Measurements from ENCODE around the gene SLC7A7.
"Not testable (repeated sequence)": the region's sequence is repeated elsewhere in the genome, so short reads cannot be mapped to it uniquely, and the experiment has no call there.

The SLC7A7 gene

DNA sequence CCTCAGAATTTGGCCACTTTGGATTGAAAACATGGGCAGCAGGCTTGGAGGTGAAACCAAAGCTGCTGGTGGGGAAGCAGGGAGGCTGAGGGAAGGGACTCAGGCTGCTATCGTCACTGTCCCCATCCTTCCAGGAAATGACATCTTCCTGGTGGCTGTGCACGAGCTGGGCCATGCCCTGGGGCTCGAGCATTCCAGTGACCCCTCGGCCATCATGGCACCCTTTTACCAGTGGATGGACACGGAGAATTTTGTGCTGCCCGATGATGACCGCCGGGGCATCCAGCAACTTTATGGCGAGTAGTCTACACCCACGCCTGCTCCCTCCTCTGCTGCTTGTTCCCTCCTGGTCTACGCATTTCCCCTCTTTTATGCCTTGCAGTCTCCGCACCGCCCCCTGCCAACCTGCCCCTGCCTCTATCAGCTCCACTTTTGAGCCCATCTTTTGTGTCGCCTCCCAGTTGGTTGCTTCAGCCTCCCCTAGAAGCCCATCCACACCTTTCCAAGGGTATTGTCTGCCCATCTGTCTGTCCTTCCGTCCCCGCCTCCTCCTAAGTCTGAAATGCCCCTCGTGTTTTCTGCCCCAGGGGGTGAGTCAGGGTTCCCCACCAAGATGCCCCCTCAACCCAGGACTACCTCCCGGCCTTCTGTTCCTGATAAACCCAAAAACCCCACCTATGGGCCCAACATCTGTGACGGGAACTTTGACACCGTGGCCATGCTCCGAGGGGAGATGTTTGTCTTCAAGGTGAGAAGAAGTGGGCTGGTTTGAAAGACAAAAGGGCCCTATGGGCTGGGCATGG is 28.1 kb upstream of the SLC7A7 start:
- no peak for DNase-seq

DNA sequence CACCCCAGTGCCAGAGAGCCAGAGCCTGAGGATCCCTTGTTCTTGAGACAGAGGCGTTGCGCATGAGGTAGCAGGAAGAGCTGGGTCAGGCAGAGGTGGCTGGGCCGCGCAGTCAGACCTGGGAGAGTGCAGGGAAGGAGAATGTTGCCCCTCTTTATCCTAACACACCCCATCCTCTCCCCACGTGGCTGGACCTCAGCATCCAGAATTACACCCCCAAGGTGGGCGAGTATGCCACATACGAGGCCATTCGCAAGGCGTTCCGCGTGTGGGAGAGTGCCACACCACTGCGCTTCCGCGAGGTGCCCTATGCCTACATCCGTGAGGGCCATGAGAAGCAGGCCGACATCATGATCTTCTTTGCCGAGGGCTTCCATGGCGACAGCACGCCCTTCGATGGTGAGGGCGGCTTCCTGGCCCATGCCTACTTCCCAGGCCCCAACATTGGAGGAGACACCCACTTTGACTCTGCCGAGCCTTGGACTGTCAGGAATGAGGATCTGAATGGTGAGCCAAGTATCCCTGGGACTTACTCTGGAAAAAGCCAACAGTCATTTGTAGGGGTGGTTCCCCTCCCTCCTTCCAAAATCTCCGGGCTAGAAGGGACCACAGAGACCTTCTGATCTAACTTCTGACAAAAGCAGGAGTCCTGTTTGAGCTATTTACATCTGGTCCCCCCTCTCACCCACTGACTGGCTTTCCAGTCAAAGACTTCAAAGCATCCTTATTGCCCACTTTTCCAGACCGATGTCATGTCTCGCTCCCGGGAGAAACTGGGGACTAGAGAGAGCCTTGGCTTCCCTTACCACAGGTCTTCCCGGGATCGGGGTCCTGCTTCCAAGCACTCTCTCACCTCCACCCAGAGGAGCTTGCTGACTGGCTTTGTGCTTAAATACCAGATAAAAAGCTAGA is 27.2 kb upstream of the SLC7A7 start:
- DNase-seq, result no peak

DNA sequence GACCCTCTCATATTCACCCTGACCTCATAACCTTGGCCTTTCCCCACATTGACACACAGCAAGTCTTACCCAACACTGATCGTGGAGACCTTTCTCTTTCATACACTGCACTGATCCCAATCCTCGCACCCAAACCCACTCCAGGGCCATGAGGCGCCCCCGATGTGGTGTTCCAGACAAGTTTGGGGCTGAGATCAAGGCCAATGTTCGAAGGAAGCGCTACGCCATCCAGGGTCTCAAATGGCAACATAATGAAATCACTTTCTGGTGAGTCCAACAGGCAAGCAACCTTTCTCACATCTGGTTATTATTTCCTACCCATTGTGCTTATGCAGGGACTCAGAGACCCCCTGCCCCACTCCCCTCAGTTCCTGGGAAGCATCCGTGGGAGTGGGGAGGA is 26.5 kb upstream of the SLC7A7 start:
- DNase-seq, result no peak

DNA sequence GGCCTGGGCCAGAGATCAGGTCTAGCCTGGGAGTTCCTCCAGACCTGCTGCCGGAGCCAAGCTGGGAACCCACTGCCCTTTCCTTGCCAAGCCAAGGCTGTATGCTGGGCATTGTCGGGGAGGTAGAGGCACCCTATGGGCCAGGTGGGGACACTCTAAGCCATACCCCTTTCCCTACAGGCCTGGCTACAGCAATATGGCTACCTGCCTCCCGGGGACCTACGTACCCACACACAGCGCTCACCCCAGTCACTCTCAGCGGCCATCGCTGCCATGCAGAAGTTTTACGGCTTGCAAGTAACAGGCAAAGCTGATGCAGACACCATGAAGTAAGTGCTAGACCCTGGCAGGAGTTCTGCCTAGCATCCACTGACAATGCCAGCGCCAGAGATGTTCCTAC is 26.1 kb upstream of the SLC7A7 start:
- DNase-seq, result no peak

DNA sequence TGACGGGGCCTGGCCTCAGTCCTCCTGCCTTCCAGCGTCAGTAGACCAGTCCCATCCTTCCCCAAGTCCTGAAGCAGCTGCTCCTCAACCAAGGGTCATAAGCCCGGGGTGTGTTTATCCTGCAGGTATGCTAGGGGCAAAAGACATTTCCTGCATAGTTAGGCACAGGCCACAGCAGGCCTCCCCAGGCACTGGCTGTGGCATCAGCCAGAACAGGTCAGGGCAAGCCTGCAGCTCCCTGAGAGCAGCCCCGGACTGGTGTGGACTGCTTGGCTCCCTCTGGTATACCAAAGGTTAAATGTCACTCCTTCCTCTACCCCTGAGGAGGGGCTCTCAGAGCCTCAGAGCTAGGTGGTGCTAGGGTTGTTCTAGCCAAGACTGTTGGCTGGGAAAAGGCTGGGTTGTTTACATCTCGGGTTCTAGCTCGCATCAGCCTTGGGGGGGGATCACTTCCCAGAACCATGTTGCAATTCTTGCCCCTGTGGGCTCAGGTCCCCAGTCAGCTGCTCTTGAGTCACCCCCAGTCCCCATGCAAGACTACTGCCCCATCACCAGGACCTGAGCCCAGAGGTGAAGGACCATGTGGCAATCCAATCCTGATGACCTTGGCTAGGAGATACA is 24.0 kb upstream of the SLC7A7 start:
- no peak for DNase-seq

DNA sequence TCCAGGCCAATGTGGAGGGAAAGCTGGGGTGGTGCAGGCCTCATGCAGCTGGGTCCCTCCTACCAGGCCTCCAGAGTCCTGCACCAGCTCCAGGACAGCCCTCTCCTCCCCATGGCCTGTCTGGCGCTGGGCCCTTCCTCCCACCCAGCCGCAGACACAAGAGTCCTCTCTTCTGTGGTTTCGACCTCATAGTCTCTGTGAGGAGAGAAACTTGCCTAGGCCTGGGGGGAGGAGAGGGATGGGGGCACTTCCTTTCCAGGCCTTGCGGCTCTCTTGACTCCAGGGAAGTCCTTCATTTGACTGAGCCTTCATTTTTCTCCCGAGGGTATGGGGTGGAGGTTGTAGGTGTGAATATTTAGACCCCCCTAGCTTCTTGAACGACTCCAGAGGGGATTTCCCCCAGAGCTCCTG is 23.4 kb upstream of the SLC7A7 start:
- DNase-seq, result no peak

DNA sequence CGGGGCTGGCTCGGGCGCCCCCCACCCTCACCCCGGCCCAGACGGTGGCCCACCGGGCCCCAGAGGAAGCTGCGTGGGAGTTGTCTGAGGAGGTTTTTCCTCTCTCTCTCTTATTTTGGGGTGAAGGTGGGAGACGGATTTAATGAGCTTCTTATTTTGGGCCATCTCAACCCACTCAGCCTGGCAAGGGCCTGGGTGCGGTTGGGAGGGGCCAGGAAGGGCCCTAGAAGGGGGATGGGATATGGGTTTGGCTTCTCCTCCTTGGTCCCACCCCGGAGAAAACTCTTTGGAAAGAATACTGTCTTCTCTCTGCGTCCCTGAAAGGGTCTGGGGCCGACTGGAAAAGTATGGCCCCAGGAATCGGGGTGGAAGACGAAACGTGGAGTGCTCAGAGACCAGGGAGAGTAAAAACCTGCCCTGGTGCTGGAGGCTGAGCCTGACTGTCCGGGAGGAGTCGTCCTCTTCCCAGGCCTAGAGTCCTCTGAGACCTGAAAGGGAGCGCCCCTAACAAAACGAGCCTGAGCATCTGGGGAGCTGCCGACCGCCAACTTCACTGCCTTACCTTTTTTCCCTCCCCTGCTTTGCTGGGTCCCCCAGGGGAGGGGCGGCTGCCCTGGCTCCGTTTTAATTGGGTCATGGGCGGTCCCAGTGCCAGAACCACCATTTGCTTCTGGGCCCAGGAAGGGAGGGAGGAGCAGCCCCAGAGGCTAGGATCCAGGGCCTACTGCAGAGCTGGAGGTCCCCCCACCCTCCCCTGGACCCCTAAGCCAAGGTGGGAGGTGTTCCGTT is 22.7 kb upstream of the SLC7A7 start:
- no peak for DNase-seq

DNA sequence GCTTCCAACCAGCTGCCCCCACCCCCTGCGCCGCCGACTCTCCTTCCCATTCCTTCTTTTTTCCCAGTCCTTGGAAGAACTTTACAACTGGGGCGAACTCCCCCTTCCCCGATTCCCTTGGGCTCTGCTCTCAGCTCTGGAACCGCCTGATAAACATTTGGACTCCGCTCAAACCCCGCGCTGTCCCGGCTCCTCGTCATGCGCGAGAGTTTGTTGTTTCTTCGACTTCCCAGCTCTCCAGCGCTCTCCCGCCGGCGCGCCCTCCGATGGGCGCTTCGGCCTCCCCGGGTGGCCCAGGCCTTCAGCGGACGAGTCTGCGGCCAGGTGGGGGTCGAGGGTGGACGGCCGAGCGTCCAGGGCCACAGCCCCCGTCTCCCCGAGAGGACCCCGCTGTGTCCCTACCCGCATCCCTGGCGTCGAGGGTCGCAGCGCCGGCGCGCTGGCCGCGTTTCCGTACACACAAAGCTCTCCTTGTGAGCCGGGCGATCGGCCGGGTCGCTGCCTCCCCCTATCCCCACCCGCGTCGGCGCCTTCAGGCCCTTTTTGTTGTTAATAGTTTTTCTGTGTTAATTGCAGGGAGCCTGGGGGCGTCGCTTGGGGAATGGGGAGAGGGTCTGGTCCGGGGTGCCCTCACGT is 22.0 kb upstream of the SLC7A7 start:
- peak; percentile 52 for DNase-seq

DNA sequence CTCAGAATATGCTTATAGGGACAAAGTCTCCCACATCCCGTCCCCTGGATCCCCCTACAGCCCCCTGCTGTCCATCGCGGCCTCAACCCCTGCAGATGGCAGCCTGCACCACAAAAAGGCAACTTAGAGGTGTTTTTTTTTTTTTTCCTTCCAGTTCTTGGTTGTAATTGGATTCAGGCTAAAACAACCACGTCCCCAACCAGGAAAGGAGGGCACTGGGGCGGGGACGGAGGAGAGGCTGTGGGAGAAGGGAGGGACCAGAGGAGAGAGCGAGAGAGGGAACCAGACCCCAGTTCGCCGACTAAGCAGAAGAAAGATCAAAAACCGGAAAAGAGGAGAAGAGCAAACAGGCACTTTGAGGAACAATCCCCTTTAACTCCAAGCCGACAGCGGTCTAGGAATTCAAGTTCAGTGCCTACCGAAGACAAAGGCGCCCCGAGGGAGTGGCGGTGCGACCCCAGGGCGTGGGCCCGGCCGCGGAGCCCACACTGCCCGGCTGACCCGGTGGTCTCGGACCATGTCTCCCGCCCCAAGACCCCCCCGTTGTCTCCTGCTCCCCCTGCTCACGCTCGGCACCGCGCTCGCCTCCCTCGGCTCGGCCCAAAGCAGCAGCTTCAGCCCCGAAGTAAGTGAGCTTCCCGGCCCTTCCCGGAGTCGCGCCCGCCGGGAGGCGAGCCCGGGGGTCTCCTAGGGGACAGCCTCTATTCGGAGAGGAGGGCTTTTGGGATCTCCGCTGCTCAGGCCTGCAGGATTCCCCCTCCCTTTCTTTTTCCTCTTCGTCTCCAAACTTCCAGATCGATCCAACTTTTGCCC is 21.3 kb upstream of the SLC7A7 start, which contains the start of gene MMP14:
TSS of gene MMP14 (plus strand) at position 285 of the 813 bp plus-strand sequence. CDS start at position 518, 233 bp downstream.
- peak; percentile 26 for DNase-seq

DNA sequence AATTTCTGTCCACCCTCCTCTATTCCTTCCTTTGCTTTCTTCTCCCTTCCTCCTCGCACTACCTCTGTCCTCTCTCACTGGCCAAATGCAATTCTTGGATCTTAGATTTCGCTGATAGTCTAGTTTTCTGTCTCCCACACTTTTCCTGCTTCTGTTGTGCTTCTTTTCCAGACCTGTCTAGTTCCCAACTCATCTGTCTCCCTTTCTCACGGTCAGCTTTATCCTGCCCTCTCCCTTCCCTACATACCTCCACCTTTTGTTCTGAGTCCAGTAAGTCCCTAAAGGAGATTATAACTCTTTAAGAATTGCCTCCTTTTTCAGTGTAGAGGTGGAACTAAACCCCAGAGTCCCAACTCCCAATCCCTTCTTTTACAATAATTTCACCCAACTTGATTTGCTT is 20.3 kb upstream of the SLC7A7 start:
- DNase-seq, result no peak

DNA sequence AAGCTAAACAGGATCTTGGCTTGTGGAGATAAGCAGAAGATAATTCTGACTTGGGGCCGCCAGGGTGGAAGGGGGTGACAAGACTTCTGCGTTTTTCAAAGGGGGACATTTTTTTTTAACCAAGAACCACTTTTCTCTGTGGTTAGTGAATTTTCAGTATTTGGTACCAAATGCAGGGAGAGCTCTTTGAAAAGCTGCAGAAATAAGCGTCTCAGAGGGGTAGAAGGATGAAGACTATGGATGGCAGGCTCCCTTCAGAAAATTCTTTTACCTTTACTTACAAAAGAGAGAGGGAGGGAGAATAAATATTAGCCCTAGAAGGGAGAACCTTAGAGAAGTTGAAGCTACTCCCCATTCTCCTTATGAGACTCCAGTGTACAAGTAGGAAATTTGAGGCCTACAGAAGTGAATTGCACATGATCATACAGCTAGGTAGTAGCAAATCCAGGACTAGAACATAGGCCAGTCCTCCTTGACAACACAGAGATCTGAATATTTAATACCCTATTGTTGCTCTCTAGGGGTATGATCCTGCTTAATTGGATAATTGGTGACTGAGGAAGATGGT is 15.3 kb upstream of the SLC7A7 start:
- no peak for DNase-seq

DNA sequence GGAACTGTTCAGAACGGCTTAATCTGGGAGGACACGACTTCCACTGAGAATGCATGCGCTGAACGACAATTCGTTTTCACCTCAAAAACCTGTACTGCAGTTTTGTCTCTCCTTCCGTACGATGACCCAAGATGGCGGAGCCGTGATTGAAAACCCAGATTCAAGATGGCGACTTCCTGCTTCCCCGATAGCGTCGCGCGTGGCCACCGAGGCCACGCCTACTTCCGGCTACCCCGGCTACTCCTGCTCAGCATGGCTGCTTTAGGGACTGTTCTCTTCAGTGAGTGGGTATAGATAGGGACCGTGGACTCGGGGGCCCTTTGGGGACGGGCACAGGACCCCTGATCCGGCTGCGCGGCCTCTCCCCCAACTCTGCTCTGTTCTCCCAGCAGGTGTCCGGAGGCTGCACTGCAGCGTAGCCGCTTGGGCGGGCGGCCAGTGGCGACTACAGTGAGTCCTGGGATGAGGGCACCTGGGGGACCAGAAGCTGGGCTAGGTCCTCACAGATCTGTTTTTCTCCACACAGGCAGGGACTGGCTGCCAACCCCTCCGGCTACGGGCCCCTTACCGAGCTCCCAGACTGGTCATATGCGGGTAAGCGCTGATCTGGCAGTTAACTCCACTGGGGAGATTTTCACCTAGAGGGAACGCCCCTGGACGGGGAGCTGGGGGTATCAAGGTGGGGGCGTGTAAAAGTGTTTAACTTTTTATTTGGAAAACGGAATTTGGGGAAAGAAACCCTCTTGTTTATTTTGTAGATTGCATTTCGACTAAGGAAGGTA is 14.6 kb upstream of the SLC7A7 start, which contains the start of gene MRPL52:
TSS of gene MRPL52 (plus strand) at position 227 of the 782 bp plus-strand sequence. CDS start at position 253, 26 bp downstream.
- peak; percentile 91 for DNase-seq

DNA sequence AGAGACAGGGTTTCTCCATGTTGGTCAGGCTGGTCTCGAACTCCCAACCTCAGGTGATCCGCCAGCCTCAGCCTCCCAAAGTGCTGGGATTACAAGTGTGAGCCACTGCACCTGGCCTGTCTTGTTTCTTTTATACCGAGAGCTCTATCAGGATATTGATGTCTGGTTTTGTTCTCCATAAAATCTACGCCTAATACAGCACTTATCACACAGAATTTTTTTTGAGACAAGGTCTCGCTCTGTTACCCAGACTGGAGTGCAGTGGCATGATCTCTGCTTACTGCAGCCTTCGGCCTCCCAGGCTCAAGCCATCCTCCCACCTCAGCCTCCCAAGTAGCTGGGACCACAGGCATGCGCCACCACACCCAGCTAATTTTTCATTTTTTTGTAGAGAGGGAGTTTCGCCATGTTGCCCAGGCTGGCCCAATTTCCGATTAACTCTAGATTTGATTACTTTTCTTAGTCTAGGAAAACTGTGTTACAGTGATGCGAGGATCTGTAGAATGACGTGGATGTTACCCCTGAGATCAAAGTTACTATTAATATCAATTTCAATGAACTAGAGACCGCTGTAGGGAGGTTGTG is 13.9 kb upstream of the SLC7A7 start:
- DNase-seq, result not testable (repeated sequence)

DNA sequence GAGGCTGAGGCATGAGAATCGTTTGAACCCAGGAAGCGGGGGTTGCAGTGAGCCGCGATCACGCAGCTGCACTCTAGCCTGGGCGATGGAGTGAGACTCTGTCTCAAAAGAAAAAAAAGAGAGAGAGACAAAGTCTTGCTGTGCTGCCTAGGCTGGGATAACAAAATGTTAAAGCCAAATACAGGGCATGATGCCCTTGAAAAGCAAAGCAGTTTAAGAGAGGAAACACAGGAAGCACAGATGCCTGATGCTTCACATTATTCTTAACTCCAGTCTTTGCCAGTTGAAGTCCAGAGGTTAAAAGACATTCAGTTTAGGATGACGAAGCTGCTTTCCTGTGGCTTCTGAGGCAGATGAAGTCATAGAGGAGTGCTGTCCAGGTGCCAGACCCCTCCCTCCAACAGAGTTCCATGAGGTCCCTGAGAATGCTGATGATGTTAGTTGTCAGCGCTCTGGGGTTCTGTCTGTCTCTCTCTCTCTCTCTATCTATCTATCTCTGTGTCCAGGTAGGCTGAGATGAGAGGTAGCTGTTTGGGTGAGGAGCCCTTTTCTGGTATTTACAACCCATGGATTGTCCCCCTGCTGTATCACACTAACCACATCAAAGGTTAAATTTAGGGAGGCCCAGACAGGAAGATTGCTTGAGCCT is 9.6 kb upstream of the SLC7A7 start:
- peak; percentile 50 for DNase-seq

DNA sequence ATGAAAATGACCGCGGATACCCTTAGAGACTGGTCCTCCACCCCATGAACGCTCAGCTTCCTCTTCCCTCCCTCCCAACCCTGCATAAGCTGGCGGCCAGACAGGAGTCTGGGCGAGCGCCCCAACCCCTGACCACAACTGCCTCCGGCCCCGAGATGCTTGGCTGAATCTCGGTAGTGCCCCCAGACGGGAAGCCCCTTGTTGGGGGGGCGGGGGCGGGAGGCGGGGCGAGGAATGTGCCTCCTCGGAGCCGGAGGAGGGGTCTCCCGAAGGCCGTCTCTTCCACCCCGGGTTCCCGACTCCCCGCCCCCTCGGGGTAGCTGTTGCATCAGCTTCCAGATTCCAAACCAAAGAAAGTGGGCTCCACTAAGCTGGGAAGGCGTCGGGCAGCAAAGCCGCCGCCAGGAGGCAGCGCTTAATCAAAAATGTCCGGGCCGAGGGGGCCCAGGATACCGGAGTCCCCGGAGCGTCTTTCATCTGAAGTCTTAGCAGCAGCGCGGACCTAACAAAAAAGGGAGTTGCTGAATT is 7.4 kb upstream of the SLC7A7 start:
- peak; percentile 76 for DNase-seq

DNA sequence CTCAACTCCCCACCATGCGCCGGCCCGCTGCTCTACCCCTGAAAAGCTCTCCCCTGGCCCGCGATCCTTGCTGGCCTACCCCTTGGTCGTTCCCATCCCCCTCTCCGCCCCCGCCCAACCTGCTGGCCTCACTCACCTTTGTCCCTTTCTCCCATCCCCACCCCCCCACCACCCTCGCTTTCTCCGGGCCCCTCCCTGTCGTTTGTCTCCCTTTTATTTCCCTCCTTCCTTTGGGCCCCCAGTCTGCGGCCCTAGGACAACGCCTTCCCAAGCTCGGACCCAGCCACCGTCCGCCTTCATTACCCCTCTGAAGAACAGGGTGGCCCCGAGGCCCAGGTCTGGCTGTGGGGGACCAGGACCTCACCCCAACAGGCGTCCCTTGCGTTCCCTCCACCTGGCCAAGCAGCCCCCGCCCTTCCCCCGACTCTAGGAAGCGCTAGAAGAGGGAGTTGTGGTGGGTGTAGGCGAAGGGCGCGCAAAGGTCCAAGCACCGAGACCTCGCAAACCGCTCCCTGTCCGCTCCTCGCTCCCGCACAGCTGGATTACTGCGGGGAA is 6.9 kb upstream of the SLC7A7 start:
- no peak for DNase-seq

DNA sequence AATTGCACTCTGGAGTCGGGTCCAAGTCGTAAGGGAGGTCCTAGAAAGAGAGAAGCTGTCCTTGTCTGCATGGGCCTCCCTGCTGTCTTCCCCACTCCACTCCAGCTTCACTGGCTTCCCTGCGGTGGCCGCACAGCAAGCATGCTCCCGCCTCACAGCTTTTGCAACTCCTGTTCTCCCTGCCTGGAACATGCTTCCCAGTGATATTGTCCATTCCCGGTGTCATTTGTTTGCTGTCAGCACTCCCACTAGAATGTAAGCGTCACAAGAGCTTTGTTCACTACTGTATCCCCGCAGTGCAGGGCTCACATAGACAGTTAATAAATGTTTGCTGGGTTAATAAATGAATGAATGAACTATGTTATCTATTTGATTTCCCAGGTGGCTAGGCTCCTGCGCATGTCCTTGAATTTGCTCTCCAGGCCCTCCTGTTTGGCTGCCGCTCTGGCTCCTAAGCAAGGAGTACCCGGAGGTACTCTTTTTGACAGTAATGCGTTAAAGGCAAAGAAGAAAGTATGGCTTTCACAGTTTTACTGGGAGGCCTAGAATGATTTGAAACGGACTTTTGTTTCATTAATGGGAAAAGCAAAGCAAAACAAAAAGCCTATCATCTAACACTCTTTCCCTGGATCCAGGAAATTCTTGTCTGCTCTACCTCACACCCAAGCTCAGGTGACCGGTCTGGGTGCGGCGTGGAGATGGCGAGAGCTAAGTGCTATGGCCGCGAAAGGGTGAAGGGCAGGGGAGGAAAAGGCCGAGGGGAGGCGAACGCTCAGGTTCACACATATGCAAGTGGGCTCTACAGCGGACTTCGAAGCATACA is 6.2 kb upstream of the SLC7A7 start:
- DNase-seq, result no peak
